Heart left ventricle (tissue), 13 donors: ENCODE results near the gene MGAT4A.

Source experiments
- CTCF ChIP-seq, 12 donors: fragments of 200-600 bp; sonication (generic) in 4 of 12; IDR thresholded peaks; one replicate each; pipeline versions ENCODE4 v1.5.0 to v1.8.0; 2018 to 2022; ENCODE audit warnings: antibody characterized with exemption in 12 of 12, mild to moderate bottlenecking in 5 of 12
- POLR2A ChIP-seq, 2 donors: fragments of 450-650 bp; IDR thresholded peaks; one replicate each; pipeline ENCODE4 v1.6.1; 2017; ENCODE audit warnings: antibody characterized with exemption in 2 of 2, mild to moderate bottlenecking in 2 of 2, moderate library complexity in 2 of 2
- donor health status: ischemic (EF 13 %, LVEDD 7.1; RV severe dilation, severe dysfunction).
- donor health status: DM: no; HTN: yes; CAD: no.
- donor health status: DM: no; HTN: no; CAD: no.
- donor health status: ischemic (EF 25% LVEDD 6.9; RV normal size, moderate dysfunction).
- donor health status: ischemic (EF 25% LVEDD 5.7; RV mildly dilated, moderate dysfunction).
- donor health status: ischemic (EF 35%, LVEDD 5.7; RV mildly dilated, moderate dysfunction).
- donor health status: nonischemic (EF 11% LVEDD 7.7; RV severe dilation, severe dysfunction).
- donor health status: DM: yes; HTN: yes; CAD: no.
- donor health status: PGD.
- donor health status: ischemic (EF 29% LVEDD 5.4; RV normal size, mild dysfunction).
- donor health status: nonischemic (EF 23%, LVEDD 6.1; RV moderate dilation, normal function).

GRCh38 chr2:98583816-98584618 lies 146.9 kb downstream of the MGAT4A start:
- TF ChIP-seq CTCF (IDR thresholded peaks at IDR 0.05) (no peak), POLR2A (IDR thresholded peaks at IDR 0.05) (no peak)
